Measurements from ENCODE around the gene SS18L1.

- no peak for TF ChIP-seq CTCF (conservative IDR thresholded peaks at IDR 0.05 in 1 of 2, IDR thresholded peaks at IDR 0.05 in 1 of 2; ENCODE audit: extremely low read depth in 1 of 2, insufficient read depth in 1 of 2, low read depth in 1 of 2, low read length in 2 of 2)
- TF ChIP-seq EZH2 (IDR thresholded peaks at IDR 0.05; ENCODE audit: borderline replicate concordance, low read length) = no peak
Measured at GRCh38 chr20:62163485-62163865, 19.9 kb downstream of the SS18L1 start.

Measured in mammary epithelial cell (primary cell).